WTC11 (cell line): ENCODE results near the gene ABR.

Experiments used
- ATF6 ChIP-seq: sonication (generic); formaldehyde crosslinking; IDR thresholded peaks from 2 replicates; pipeline ENCODE4 v1.8.1; 2023; ENCODE audit warnings: mild to moderate bottlenecking, missing genetic modification reagents
- CREB1 ChIP-seq: sonication (generic); formaldehyde crosslinking; IDR thresholded peaks from 2 replicates; pipeline ENCODE4 v1.8.0; 2023; ENCODE audit warnings: mild to moderate bottlenecking, missing genetic modification reagents
- CREM ChIP-seq: sonication (generic); formaldehyde crosslinking; IDR thresholded peaks from 2 replicates; pipeline ENCODE4 v1.8.1; 2022; ENCODE audit warnings: mild to moderate bottlenecking, missing genetic modification reagents, moderate library complexity
- CTCF ChIP-seq: fragments of 200-600 bp; IDR thresholded peaks from 2 replicates; pipeline ENCODE4 v1.8.0; 2022; ENCODE audit warnings: antibody characterized with exemption
- E2F5 ChIP-seq: sonication (generic); formaldehyde crosslinking; IDR thresholded peaks from 2 replicates; pipeline ENCODE4 v1.8.1; 2022; ENCODE audit warnings: mild to moderate bottlenecking, moderate library complexity, missing genetic modification reagents
- IRF1 ChIP-seq: sonication (generic); formaldehyde crosslinking; IDR thresholded peaks from 2 replicates; pipeline ENCODE4 v1.8.0; 2023; ENCODE audit warnings: missing genetic modification reagents
- JUN ChIP-seq: sonication (generic); formaldehyde crosslinking; IDR thresholded peaks from 2 replicates; pipeline ENCODE4 v1.8.0; 2023; ENCODE audit warnings: mild to moderate bottlenecking, missing genetic modification reagents
- MAX ChIP-seq: sonication (generic); formaldehyde crosslinking; IDR thresholded peaks from 2 replicates; pipeline ENCODE4 v1.8.0; 2022; ENCODE audit warnings: mild to moderate bottlenecking, missing genetic modification reagents
- SP1 ChIP-seq: sonication (generic); formaldehyde crosslinking; conservative IDR thresholded peaks from 2 replicates; pipeline ENCODE4 v1.8.1; 2022; ENCODE audit warnings: missing genetic modification reagents
- TEAD1 ChIP-seq: sonication (generic); formaldehyde crosslinking; IDR thresholded peaks from 2 replicates; pipeline ENCODE4 v1.8.0; 2022; ENCODE audit warnings: mild to moderate bottlenecking, missing genetic modification reagents
- ZBTB21 ChIP-seq: sonication (generic); formaldehyde crosslinking; IDR thresholded peaks from 2 replicates; pipeline ENCODE4 v1.8.1; 2023; ENCODE audit warnings: mild to moderate bottlenecking, missing genetic modification reagents, borderline replicate concordance
- ZNF512 ChIP-seq: sonication (generic); formaldehyde crosslinking; IDR thresholded peaks from 2 replicates; pipeline ENCODE4 v1.8.1; 2022; ENCODE audit warnings: missing genetic modification reagents, borderline replicate concordance

GRCh38 chr17:1082579-1082978 is 97.2 kb downstream of the ABR start:
- TF ChIP-seq CTCF (no peak), ZNF512 (CRISPR knock-in tag) (no peak), SP1 (CRISPR knock-in tag) (no peak), E2F5 (CRISPR knock-in tag) (no peak), ZBTB21 (CRISPR knock-in tag) (no peak), CREB1 (CRISPR knock-in tag) (no peak), CREM (CRISPR knock-in tag) (no peak), TEAD1 (CRISPR knock-in tag) (no peak), MAX (CRISPR knock-in tag) (no peak), IRF1 (CRISPR knock-in tag) (no peak), ATF6 (no peak), JUN (no peak)
